ENCODE data around the gene KCNQ1. TPM values are rescaled to one million over a fixed set of nuclear protein-coding genes. Genes with fewer than 3 reads are reported as not detected.

KCNQ1 gene
- total and polyA plus RNA-seq, 9 of the 15 experiments (the other 6 are each of a cell fraction or from before 2014, with no cell fraction given) = 0.44 TPM; not detected in 8

GRCh38 chr11:2552210-2552609 is 107.4 kb downstream of the KCNQ1 start:
- Histone ChIP-seq H3K36me3 (ENCODE audit: control insufficient read depth, insufficient read depth, low read length) (no peaks in the 10 kb centered on the region), H4K20me1 (replicated peaks; ENCODE audit: control insufficient read depth, insufficient read depth, low read length) (no peaks in the 10 kb centered on the region; the same call in 1 of the 2 replicates), H3K9me1 (ENCODE audit: control insufficient read depth, insufficient read depth, low read length) (no peaks in the 10 kb centered on the region), H3K27ac (ENCODE audit: extremely low read depth, low read depth, low read length) (no peak overlapping the region), H3K9me3 (replicated peaks; ENCODE audit: control insufficient read depth, insufficient read depth, low read depth, low read length) (no peaks in the 10 kb centered on the region), H3K4me2 (ENCODE audit: insufficient read depth, low read length) (no peak overlapping the region), H3K4me1 (replicated peaks in 1 of 2; ENCODE audit: control insufficient read depth in 2 of 2, insufficient read depth in 2 of 2, low read length in 2 of 2) (peaks cover 0 to 17% of the 10 kb centered on the region in 2 experiments; a peak in 1 of 5 replicates), H3K4me3 (no peak overlapping the region), H3K27me3 (ENCODE audit: control insufficient read depth in 2 of 2, insufficient read depth in 2 of 2, low read length in 2 of 2) (peaks cover 27 to 74% of the 10 kb centered on the region in 2 experiments), H2AFZ (ENCODE audit: low read depth, low read length) (no peak overlapping the region), H3K9ac (ENCODE audit: insufficient read depth in 1 of 2, low read depth in 2 of 2, low read length in 2 of 2) (no peak overlapping the region), H3K79me2 (ENCODE audit: control insufficient read depth, insufficient read depth, low read length) (no peaks in the 10 kb centered on the region)
- TF ChIP-seq FOXP1 (CRISPR knock-in tag; IDR thresholded peaks at IDR 0.05) (no peak), MTA2 (IDR thresholded peaks at IDR 0.05; ENCODE audit: low read depth) (no peak)
- intact Hi-C loops (cut with micrococcal nuclease) (no loop called here), in situ Hi-C loops (cut with MboI) (no loop called here)
- WGBS (ENCODE audit: insufficient coverage, low coverage, missing lambda C conversion rate) = 3% methylated on average over 5 of the region's 5 CpGs
- FAIRE-seq (no peak), ATAC-seq (no peak), DNase-seq (ENCODE audit: extremely low read depth in 1 of 4, low spot score in 3 of 4) (no peak)
- no TSS peak for BruUV-seq (replicated peaks)
- POLR2A ChIA-PET = no interaction called here
- CTCF ChIA-PET (ENCODE audit: low intra/inter-chr PET ratio) = interaction anchor here (0.7 to 1.2 kb wide), 2 partner anchors 46 to 370 kb away, joined by 3 read pairs; no protein-coding TSS in a partner anchor

DNA sequence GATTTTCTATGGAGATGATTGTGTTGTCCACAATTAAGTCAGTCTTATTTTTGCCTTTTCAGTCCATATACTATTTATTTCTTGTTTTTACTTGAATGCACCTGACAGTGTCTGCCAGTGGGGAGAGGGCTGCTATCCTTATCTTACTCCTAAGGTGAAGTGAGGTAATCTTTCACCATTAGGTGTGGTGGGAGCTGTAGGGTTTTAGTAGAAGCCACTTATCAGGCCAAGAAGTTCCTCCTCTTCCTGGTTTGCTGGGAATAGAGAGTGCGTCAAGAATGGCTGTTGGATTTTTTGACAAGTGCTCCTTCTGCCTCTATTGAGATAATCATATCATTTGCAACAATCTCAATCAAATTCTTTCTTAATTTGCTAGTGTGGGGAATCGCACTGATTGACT is 108.4 kb downstream of the KCNQ1 start:
- Histone ChIP-seq H3K9me1 (ENCODE audit: control insufficient read depth, insufficient read depth, low read length) (no peaks in the 10 kb centered on the region), H3K27me3 (ENCODE audit: control insufficient read depth in 2 of 2, insufficient read depth in 2 of 2, low read length in 2 of 2) (peaks cover 25 to 68% of the 10 kb centered on the region in 2 experiments), H3K4me2 (ENCODE audit: insufficient read depth, low read length) (no peak overlapping the region), H3K79me2 (ENCODE audit: control insufficient read depth, insufficient read depth, low read length) (no peaks in the 10 kb centered on the region), H4K20me1 (replicated peaks; ENCODE audit: control insufficient read depth, insufficient read depth, low read length) (no peaks in the 10 kb centered on the region; the same call in 1 of the 2 replicates), H3K27ac (ENCODE audit: extremely low read depth, low read depth, low read length) (no peak overlapping the region), H3K4me1 (replicated peaks in 1 of 2; ENCODE audit: control insufficient read depth in 2 of 2, insufficient read depth in 2 of 2, low read length in 2 of 2) (peaks cover 0 to 13% of the 10 kb centered on the region in 2 experiments; a peak in 1 of 5 replicates), H3K36me3 (ENCODE audit: control insufficient read depth, insufficient read depth, low read length) (no peaks in the 10 kb centered on the region), H3K9ac (ENCODE audit: insufficient read depth in 1 of 2, low read depth in 2 of 2, low read length in 2 of 2) (no peak overlapping the region), H3K9me3 (replicated peaks; ENCODE audit: control insufficient read depth, insufficient read depth, low read depth, low read length) (no peaks in the 10 kb centered on the region), H3K4me3 (no peak overlapping the region), H2AFZ (ENCODE audit: low read depth, low read length) (no peak overlapping the region)
- POLR2A ChIA-PET = no interaction called here
- ATAC-seq = no peak
- intact Hi-C loops (cut with micrococcal nuclease) = no loop called here
- in situ Hi-C loops (cut with MboI) = no loop called here
- no peak for DNase-seq (ENCODE audit: extremely low read depth in 1 of 4, low spot score in 3 of 4)
- CTCF ChIA-PET (ENCODE audit: low intra/inter-chr PET ratio) = no interaction called here
- FAIRE-seq = no peak
- BruUV-seq (replicated peaks) = no TSS peak
- WGBS (ENCODE audit: insufficient coverage, low coverage, missing lambda C conversion rate) = 0% methylated on average over 2 of the region's 2 CpGs
- no peak for TF ChIP-seq ZBTB17 (CRISPR knock-in tag; IDR thresholded peaks at IDR 0.05)
- no peak for TF ChIP-seq SRSF3 (IDR thresholded peaks at IDR 0.05; ENCODE audit: insufficient read depth, low read length)
- no peak for TF ChIP-seq E2F3 (CRISPR knock-in tag; IDR thresholded peaks at IDR 0.05)
- no peak for TF ChIP-seq ZBTB1 (CRISPR knock-in tag; IDR thresholded peaks at IDR 0.05; ENCODE audit: borderline replicate concordance, low read depth)
- TF ChIP-seq FOS (IDR thresholded peaks at IDR 0.05; ENCODE audit: extremely low read depth, insufficient read length) = no peak
- TF ChIP-seq SMAD2 (IDR thresholded peaks at IDR 0.05; ENCODE audit: low read depth, low read length) = no peak
- no peak for TF ChIP-seq ZNF197 (CRISPR knock-in tag; IDR thresholded peaks at IDR 0.05; ENCODE audit: low read depth)
- TF ChIP-seq HMG20B (CRISPR knock-in tag; IDR thresholded peaks at IDR 0.05) = no peak
- no peak for TF ChIP-seq MIER1 (IDR thresholded peaks at IDR 0.05; ENCODE audit: low read depth)
- TF ChIP-seq, protein P1, sequence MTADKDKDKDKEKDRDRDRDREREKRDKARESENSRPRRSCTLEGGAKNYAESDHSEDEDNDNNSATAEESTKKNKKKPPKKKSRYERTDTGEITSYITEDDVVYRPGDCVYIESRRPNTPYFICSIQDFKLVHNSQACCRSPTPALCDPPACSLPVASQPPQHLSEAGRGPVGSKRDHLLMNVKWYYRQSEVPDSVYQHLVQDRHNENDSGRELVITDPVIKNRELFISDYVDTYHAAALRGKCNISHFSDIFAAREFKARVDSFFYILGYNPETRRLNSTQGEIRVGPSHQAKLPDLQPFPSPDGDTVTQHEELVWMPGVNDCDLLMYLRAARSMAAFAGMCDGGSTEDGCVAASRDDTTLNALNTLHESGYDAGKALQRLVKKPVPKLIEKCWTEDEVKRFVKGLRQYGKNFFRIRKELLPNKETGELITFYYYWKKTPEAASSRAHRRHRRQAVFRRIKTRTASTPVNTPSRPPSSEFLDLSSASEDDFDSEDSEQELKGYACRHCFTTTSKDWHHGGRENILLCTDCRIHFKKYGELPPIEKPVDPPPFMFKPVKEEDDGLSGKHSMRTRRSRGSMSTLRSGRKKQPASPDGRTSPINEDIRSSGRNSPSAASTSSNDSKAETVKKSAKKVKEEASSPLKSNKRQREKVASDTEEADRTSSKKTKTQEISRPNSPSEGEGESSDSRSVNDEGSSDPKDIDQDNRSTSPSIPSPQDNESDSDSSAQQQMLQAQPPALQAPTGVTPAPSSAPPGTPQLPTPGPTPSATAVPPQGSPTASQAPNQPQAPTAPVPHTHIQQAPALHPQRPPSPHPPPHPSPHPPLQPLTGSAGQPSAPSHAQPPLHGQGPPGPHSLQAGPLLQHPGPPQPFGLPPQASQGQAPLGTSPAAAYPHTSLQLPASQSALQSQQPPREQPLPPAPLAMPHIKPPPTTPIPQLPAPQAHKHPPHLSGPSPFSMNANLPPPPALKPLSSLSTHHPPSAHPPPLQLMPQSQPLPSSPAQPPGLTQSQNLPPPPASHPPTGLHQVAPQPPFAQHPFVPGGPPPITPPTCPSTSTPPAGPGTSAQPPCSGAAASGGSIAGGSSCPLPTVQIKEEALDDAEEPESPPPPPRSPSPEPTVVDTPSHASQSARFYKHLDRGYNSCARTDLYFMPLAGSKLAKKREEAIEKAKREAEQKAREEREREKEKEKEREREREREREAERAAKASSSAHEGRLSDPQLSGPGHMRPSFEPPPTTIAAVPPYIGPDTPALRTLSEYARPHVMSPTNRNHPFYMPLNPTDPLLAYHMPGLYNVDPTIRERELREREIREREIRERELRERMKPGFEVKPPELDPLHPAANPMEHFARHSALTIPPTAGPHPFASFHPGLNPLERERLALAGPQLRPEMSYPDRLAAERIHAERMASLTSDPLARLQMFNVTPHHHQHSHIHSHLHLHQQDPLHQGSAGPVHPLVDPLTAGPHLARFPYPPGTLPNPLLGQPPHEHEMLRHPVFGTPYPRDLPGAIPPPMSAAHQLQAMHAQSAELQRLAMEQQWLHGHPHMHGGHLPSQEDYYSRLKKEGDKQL (CRISPR knock-in tag; IDR thresholded peaks at IDR 0.05; ENCODE audit: borderline replicate concordance) = no peak
